OCI-LY7 (cell line): Measurements from ENCODE around the gene GNG12. TPM values are rescaled to one million over a fixed set of nuclear protein-coding genes. Genes with fewer than 3 reads are reported as not detected.

Source experiments
- BruUV-seq: library from RNA; stranded (reverse); fragments of 400-500 nt; replicated peaks from 2 replicates; lab custom pipeline; 2021; lab: Mats Ljungman, UMichigan
- CTCF ChIA-PET: fragments of 300-600 bp; sonication (Branson Sonifier 250); formaldehyde crosslinking; loops from one replicate; lab custom pipeline; 2022; ENCODE audit warnings: antibody characterized with exemption; ENCODE audit not compliant: unreplicated experiment; lab: Charles Lee
- POLR2A ChIA-PET: fragments of 300-600 bp; sonication (Branson Sonifier 250); formaldehyde crosslinking; loops from one replicate; lab custom pipeline; 2022; ENCODE audit warnings: antibody characterized with exemption; lab: Charles Lee
- DNase-seq: peaks from one replicate; pipeline ENCODE4 v3.0.0-alpha.2; 2015; ENCODE audit warnings: low spot score
- H2AFZ ChIP-seq: fragments of 200-600 bp; sonication (generic), shearing (Covaris generic); 2 replicates; pipeline ENCODE4 v1.6.1; 2014; ENCODE audit warnings: mild to moderate bottlenecking, antibody characterized with exemption, low read length, moderate library complexity
- H3K27ac ChIP-seq: fragments of 200-600 bp; sonication (generic); 2 replicates; pipeline ENCODE4 v1.5.1; 2014; ENCODE audit warnings: mixed run types, low read depth, mild to moderate bottlenecking, moderate library complexity, low read length, inconsistent platforms; ENCODE audit not compliant: poor library complexity, severe bottlenecking
- H3K36me3 ChIP-seq: fragments of 200-600 bp; sonication (generic); 2 replicates; pipeline ENCODE4 v1.6.1; 2014; ENCODE audit warnings: mild to moderate bottlenecking, antibody characterized with exemption, low read length, moderate library complexity, mixed read lengths; ENCODE audit not compliant: insufficient read depth
- H3K4me1 ChIP-seq: fragments of 200-600 bp; sonication (generic); 2 replicates; pipeline ENCODE4 v1.5.1; 2014; ENCODE audit warnings: mild to moderate bottlenecking, low read length; ENCODE audit not compliant: insufficient read depth, poor library complexity, severe bottlenecking
- H3K4me2 ChIP-seq: fragments of 200-600 bp; sonication (generic); 2 replicates; pipeline ENCODE4 v1.6.1; 2014; ENCODE audit warnings: mild to moderate bottlenecking, low read length
- H3K4me3 ChIP-seq: fragments of 200-600 bp; sonication (generic); 2 replicates; pipeline ENCODE4 v1.5.1; 2014; ENCODE audit warnings: mild to moderate bottlenecking, low read depth, low read length; ENCODE audit not compliant: poor library complexity, severe bottlenecking
- H3K79me2 ChIP-seq: fragments of 200-600 bp; sonication (generic); 2 replicates; pipeline ENCODE4 v1.6.1; 2016; ENCODE audit warnings: low read depth, mild to moderate bottlenecking, low read length, moderate library complexity, mixed read lengths; ENCODE audit not compliant: insufficient read depth
- H3K9me2 ChIP-seq: fragments of 200-600 bp; sonication (generic); 2 replicates; pipeline ENCODE4 v1.6.1; 2016; ENCODE audit warnings: mild to moderate bottlenecking, low read length, mixed read lengths; ENCODE audit not compliant: insufficient read depth
- H3K9me3 ChIP-seq: fragments of 200-600 bp; sonication (generic); 2 replicates; pipeline ENCODE4 v1.6.1; 2014; ENCODE audit warnings: mild to moderate bottlenecking, mixed run types, low read length, mixed read lengths
- H4K20me1 ChIP-seq: fragments of 200-600 bp; sonication (generic); 2 replicates; pipeline ENCODE4 v1.6.1; 2014; ENCODE audit warnings: mild to moderate bottlenecking, antibody characterized with exemption, low read length, moderate library complexity, mixed read lengths; ENCODE audit not compliant: insufficient read depth
- EZH2phosphoT487 ChIP-seq: fragments of 200-600 bp; sonication (generic); IDR thresholded peaks from 2 replicates; pipeline ENCODE4 v1.6.1; 2018; ENCODE audit warnings: low read depth, borderline replicate concordance, mild to moderate bottlenecking, mixed run types, antibody characterized with exemption, low read length, moderate library complexity, mixed read lengths
- intact Hi-C: fragments of 100-400 bp; cut with micrococcal nuclease; formaldehyde crosslinking; loops from one replicate; pipeline ENCODE4 v1.10.0; 2022; ENCODE audit not compliant: unreplicated experiment
- total RNA-seq, 2 experiments: library from RNA; depleted of rRNA in 1 of 2; stranded (reverse); fragments of >200 nt in 1 of 2; shearing (Covaris generic) in 1 of 2; gene quantifications; 2 replicates each; pipeline ENCODE4 v1.2.3, GENCODE V29; 2014 to 2022
- TF ChIP-seq, protein P1 (sequence below): fragments of 200-600 bp; sonication (generic); conservative IDR thresholded peaks from 2 replicates; pipeline ENCODE4 v1.5.1; 2014; ENCODE audit warnings: mild to moderate bottlenecking, antibody characterized with exemption, low read length, moderate library complexity, mixed read lengths

The GNG12 gene
- total RNA-seq, 2 experiments from 2014 or later, result 0.10 TPM; not detected in 1

DNA sequence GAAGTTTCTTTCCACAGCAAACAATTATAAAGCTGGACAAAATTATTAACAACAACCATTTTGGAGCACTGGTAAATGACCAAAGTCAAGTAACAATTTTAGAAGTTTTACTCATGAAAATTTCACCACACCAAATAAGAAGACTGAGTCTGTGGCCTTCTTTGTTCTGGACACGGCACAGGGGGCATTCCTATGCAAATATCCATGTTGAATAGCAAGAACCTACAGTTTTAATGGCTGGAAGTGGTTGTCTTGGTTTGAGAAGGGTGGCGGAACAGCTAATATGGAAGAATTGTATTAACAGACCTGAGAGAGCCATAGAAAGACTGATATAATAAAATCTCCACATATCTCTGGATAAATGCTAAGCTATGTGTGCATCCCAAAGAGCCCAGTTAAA lies 177.7 kb downstream of the GNG12 start:
- CTCF ChIA-PET, result no interaction called here
- TF ChIP-seq, protein P1, sequence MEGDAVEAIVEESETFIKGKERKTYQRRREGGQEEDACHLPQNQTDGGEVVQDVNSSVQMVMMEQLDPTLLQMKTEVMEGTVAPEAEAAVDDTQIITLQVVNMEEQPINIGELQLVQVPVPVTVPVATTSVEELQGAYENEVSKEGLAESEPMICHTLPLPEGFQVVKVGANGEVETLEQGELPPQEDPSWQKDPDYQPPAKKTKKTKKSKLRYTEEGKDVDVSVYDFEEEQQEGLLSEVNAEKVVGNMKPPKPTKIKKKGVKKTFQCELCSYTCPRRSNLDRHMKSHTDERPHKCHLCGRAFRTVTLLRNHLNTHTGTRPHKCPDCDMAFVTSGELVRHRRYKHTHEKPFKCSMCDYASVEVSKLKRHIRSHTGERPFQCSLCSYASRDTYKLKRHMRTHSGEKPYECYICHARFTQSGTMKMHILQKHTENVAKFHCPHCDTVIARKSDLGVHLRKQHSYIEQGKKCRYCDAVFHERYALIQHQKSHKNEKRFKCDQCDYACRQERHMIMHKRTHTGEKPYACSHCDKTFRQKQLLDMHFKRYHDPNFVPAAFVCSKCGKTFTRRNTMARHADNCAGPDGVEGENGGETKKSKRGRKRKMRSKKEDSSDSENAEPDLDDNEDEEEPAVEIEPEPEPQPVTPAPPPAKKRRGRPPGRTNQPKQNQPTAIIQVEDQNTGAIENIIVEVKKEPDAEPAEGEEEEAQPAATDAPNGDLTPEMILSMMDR, result no peak
- TF ChIP-seq EZH2phosphoT487, result no peak
- Histone ChIP-seq H3K4me3 (no peak overlapping the region), H3K9me3 (no peaks in the 10 kb centered on the region), H4K20me1 (no peaks in the 10 kb centered on the region), H3K4me1 (no peaks in the 10 kb centered on the region), H3K4me2 (no peak overlapping the region), H3K36me3 (no peaks in the 10 kb centered on the region), H2AFZ (no peak overlapping the region), H3K27ac (no peak overlapping the region), H3K79me2 (no peaks in the 10 kb centered on the region), H3K9me2 (no peaks in the 10 kb centered on the region)
- intact Hi-C loops, result no loop called here
- POLR2A ChIA-PET, result interaction anchor here (0.7 kb wide), 1 partner anchor 23 kb away, joined by 4 read pairs; no protein-coding TSS in a partner anchor
- DNase-seq, result no peak
- BruUV-seq, result no TSS peak

DNA sequence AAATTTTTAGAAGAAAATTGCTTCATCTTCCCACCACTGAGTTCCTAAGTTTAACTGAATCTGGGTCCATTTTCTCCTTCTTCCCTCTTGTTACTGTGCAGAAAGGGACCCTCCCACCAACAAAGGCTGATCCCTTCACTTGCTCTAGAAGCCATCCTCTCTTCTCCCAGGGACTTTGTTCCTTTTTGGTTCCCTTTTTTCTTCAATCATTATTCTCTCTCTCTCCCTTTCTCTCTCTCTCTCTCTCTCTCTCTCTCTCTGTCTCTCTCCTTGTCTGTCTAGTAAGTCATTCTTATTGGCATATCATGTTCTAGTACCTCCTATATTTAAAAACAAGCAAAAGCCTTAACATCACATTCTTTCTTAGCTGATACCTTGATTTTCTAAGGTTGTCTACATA lies 180.0 kb downstream of the GNG12 start:
- intact Hi-C loops, result no loop called here
- Histone ChIP-seq H4K20me1 (no peaks in the 10 kb centered on the region), H2AFZ (no peak overlapping the region), H3K27ac (no peak overlapping the region), H3K4me3 (no peak overlapping the region), H3K9me2 (no peaks in the 10 kb centered on the region), H3K9me3 (no peaks in the 10 kb centered on the region), H3K36me3 (no peaks in the 10 kb centered on the region), H3K4me2 (no peak overlapping the region), H3K79me2 (no peaks in the 10 kb centered on the region), H3K4me1 (no peaks in the 10 kb centered on the region)
- ChIA-PET POLR2A (interaction anchor here (0.6 to 0.9 kb wide), 2 partner anchors 32 to 97 kb away, joined by 4 to 7 read pairs; no protein-coding TSS in a partner anchor), CTCF (no interaction called here)
- BruUV-seq, result no TSS peak
- TF ChIP-seq, protein P1, result no peak
- no peak for DNase-seq

DNA sequence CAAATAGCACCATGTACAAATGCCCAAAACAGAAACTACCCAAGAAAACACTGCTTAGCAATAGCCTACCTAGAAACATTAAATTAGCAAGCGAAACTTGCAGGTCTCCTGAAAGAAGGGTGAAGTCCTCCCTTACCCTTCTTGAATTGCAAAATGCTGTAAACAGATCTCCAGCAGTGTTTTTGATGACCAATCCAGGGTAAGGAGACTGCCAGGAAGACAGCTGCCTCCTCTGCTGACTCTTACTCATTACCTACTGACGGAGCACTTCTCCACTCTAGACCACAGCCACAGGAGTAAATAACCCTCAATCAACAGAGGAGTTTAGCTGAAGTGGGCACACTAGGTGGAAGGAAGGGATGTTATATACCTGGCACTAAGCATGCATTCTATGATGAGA lies 180.5 kb downstream of the GNG12 start:
- ChIA-PET POLR2A (interaction anchor here (0.6 kb wide), 1 partner anchor 97 kb away, joined by 4 read pairs; no protein-coding TSS in a partner anchor), CTCF (no interaction called here)
- Histone ChIP-seq H3K36me3 (no peaks in the 10 kb centered on the region), H3K4me2 (no peak overlapping the region), H4K20me1 (no peaks in the 10 kb centered on the region), H3K27ac (no peak overlapping the region), H3K9me3 (no peaks in the 10 kb centered on the region), H2AFZ (peak overlapping the region; percentile 34; the same call in 1 of the 2 replicates), H3K79me2 (no peaks in the 10 kb centered on the region), H3K9me2 (no peaks in the 10 kb centered on the region), H3K4me1 (no peaks in the 10 kb centered on the region), H3K4me3 (no peak overlapping the region)
- TF ChIP-seq, protein P1, result no peak
- no peak for TF ChIP-seq EZH2phosphoT487
- intact Hi-C loops, result no loop called here
- BruUV-seq, result no TSS peak
- DNase-seq, result no peak
